ENCODE data around the gene ZC3HAV1.

ZC3HAV1 gene

DNA sequence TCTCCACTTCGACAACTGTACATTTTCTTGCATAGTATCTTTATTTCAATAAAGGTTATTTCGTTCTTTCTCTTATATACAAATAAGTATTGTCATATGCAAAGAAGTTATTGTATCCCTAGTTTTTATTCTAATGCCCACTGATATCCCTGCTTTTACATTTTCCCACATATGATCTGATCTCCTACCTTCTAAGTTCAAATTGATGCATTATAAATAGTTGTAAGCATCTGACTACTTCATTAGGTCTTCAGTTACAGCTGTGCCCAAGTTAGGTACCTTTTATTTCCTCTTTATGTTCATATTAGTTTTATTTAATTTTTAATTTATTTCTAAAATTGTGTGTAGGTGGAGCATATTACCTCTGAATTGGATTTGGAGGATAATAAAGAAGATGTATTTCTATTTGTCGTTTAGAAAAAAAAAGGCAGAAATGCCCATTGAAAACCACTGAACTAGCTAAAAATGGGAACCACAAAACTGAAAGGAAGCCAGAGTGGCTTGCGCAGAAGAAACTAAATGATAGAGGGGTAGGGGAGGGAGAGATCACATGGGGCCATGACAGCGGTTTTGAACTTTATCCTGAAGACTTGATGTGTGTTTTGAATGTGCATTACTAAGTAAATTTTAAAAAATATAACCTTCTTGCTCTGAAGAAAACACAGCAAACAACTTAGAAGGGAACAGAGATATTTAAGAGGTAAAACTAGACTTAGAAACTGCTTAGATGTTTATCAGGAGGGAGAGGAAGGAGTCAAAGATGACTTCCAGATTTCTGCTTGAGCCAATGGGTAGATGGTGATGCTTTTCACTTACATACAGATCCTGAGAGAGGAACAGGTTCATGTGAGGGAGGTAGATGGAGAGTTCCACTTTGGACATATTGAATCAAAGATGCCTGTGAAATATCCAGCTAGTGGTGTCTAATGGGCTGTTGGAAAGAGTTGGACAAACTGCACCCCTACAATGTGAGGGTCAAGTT is 64.4 kb downstream of the ZC3HAV1 start:
- peaks cover 8% of the 10 kb centered on the region for H3K27me3 Mint-ChIP-seq (ENCODE audit: low read depth, poor library complexity)
- peaks cover 20% of the 10 kb centered on the region for H3K36me3 Mint-ChIP-seq (ENCODE audit: low read depth)
- no peak overlapping the region for H3K27ac Mint-ChIP-seq
- H3K4me1 Mint-ChIP-seq: peaks cover 5% of the 10 kb centered on the region
- TF ChIP-seq CTCF (IDR thresholded peaks at IDR 0.05): no peak
- no peak overlapping the region for H3K4me3 Mint-ChIP-seq
- H3K9me3 Mint-ChIP-seq: no peaks in the 10 kb centered on the region
- no peak for DNase-seq

DNA sequence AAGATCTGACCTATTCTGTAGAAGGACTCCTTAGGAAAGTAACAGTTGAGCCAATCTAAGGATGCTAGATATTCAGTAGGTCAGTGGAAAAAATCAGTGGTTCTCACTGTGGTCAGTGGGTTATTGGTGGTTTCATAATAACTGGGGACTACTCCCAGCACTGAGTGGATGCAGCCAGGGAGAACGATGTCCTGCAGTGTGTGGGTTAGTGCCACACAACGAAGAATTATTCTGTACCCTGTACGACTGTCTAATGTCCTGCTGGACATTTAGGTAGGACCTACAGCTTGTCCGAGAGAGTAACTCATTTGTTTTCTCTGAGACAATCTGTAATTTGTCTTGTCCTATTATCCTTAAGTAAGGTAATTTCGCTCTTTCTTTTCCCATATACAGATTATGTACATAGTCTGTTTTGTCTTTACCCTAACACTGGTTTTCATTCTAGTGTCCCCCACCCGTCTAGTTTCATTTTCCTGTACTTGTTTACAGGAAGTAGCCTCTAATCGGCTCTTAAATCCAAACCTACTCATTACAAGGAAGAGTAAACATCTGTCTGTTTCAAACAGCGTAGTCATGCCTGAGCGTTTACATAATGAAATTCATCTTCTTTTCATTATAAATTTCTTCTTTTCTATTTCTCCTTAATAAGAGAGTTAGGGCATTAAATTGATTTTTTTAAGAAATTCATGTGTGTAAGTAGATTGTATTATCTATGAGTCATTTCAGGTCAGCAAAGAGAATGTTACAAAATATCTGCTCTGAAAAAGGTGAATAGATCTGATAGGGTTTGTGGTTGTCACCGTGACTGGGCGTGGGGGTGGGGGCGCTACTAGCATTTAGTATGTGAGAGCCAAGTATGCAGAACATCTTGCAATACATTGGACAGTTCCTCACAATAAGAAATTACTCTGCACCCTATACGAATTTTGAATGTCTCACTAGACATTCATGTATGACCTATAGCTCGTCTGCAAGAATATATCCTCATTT is 65.4 kb downstream of the ZC3HAV1 start:
- Mint-ChIP-seq H3K27ac (no peak overlapping the region), H3K36me3 (ENCODE audit: low read depth) (peaks cover 20% of the 10 kb centered on the region), H3K9me3 (no peaks in the 10 kb centered on the region), H3K4me1 (peaks cover 5% of the 10 kb centered on the region), H3K4me3 (no peak overlapping the region), H3K27me3 (ENCODE audit: low read depth, poor library complexity) (peaks cover 7% of the 10 kb centered on the region)
- TF ChIP-seq CTCF (IDR thresholded peaks at IDR 0.05): no peak
- DNase-seq: no peak

DNA sequence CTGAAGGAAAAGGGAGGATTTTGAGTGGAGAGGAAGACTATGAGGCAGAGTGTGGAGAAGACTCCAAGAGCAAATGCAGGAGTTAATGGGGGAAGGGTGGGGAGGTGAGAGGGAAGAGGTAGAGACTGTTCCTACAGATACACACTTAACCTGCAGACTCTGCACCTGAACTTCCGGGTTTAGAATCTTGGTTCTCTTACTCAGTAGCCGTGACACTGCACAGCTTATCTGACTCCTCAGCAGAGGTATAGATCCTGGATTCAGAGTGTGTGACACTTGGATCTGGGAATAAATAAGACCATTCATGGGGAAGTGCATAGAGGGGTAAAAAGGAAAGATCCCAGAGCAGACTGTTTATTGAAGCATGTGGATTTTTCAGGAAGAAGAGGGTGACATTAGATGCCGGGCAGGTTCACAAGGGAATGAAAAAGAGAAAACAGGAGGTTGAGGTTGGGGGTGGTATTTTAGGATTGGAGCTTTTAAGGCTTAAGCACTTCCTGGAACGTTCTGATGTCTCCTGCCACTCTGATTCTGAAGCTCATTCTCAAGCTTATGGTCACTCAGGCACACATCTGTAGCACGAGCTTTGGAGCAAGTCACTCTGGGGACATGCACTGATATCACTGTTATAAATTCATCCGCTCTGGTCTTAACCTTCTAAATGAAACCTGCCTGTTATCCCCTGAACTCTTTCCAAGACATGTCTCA is 68.0 kb downstream of the ZC3HAV1 start:
- H3K27me3 Mint-ChIP-seq (ENCODE audit: low read depth, poor library complexity): peaks cover 12% of the 10 kb centered on the region
- no peak for DNase-seq
- H3K27ac Mint-ChIP-seq: no peak overlapping the region
- H3K36me3 Mint-ChIP-seq (ENCODE audit: low read depth): peaks cover 12% of the 10 kb centered on the region
- H3K4me1 Mint-ChIP-seq: peaks cover 16% of the 10 kb centered on the region
- TF ChIP-seq CTCF (IDR thresholded peaks at IDR 0.05): no peak
- no peaks in the 10 kb centered on the region for H3K9me3 Mint-ChIP-seq
- H3K4me3 Mint-ChIP-seq: no peak overlapping the region

DNA sequence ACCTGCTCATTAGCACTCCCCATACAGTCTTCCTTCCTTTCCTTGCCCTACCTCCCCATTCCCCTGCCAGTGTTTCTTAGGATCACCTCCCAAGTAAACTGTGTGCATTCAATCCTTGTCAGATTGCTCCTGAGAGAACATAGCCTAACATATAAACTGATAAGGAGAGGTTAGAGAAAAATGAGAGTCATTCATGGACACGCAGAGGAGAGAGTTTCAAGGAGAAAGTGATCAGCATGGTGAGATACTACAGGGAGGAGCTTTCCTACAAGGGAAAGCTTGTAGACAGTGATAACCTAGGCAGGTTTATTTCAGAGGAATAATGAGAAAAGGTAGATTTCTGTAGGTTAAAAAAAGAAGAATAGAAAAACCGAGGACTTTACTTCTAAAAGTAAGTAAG is 70.8 kb downstream of the ZC3HAV1 start:
- H3K27ac Mint-ChIP-seq: peak overlapping the region; percentile 7
- no peak for DNase-seq
- no peak overlapping the region for H3K4me3 Mint-ChIP-seq
- TF ChIP-seq CTCF (IDR thresholded peaks at IDR 0.05): no peak
- H3K9me3 Mint-ChIP-seq: no peaks in the 10 kb centered on the region
- H3K27me3 Mint-ChIP-seq (ENCODE audit: low read depth, poor library complexity): peaks cover 13% of the 10 kb centered on the region
- no peaks in the 10 kb centered on the region for H3K36me3 Mint-ChIP-seq (ENCODE audit: low read depth)
- peaks cover 16% of the 10 kb centered on the region for H3K4me1 Mint-ChIP-seq

DNA sequence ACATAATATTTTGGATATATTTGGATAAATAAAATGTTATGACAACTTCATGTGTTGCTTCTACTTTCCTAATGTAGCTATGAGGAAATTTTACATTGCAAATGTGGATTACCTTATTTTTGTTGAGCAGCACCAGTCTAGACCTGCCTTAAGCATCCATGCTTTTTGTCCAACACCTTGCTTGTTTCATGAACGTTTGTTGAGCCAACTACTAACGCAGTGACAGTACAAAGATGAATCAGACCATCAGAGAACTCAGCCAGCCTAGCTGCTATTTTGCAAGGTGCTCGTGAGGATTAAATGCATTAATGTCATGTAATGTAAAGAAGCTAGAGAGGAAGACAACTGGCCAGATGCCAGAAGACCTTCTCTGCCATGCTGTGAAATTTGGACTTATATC is 72.6 kb downstream of the ZC3HAV1 start:
- no peak for DNase-seq
- Mint-ChIP-seq H3K4me3 (no peak overlapping the region), H3K36me3 (ENCODE audit: low read depth) (peaks cover 5% of the 10 kb centered on the region), H3K27ac (no peak overlapping the region), H3K27me3 (ENCODE audit: low read depth, poor library complexity) (peaks cover 14% of the 10 kb centered on the region), H3K9me3 (peaks cover 3% of the 10 kb centered on the region), H3K4me1 (peaks cover 16% of the 10 kb centered on the region)
- no peak for TF ChIP-seq CTCF (IDR thresholded peaks at IDR 0.05)

Data from nephron progenitor cell (in vitro differentiated cells).